IgD-negative memory B cell (primary cell): ENCODE results near the gene AOPEP. TPM values are rescaled to one million over a fixed set of nuclear protein-coding genes. Genes with fewer than 3 reads are reported as not detected.
"Not testable (repeated sequence)": the region's sequence is repeated elsewhere in the genome, so short reads cannot be mapped to it uniquely, and the experiment has no call there.

Experiments used
- H3K27ac Mint-ChIP-seq, 3 donors: one replicate each; pipeline ENCODE4 v1.8.0; 2020 to 2022; ENCODE audit warnings: mild to moderate bottlenecking in 3 of 3, mixed read lengths in 3 of 3, moderate library complexity in 1 of 3
- H3K27me3 Mint-ChIP-seq: one replicate; pipeline ENCODE4 v1.8.0; 2021; ENCODE audit warnings: mixed read lengths
- H3K36me3 Mint-ChIP-seq: one replicate; pipeline ENCODE4 v1.8.0; 2020; ENCODE audit warnings: mild to moderate bottlenecking, mixed read lengths
- H3K4me1 Mint-ChIP-seq, 3 donors: one replicate each; pipeline ENCODE4 v1.8.0; 2020 to 2022; ENCODE audit warnings: mixed read lengths in 3 of 3, mild to moderate bottlenecking in 1 of 3
- H3K4me3 Mint-ChIP-seq, 4 donors: one replicate each; pipeline ENCODE4 v1.8.0; 2020 to 2022; ENCODE audit warnings: mild to moderate bottlenecking in 4 of 4, mixed read lengths in 4 of 4, moderate library complexity in 3 of 4
- H3K9me3 Mint-ChIP-seq, 3 donors: one replicate each; pipeline ENCODE4 v1.8.0; 2020 to 2021; ENCODE audit warnings: mixed read lengths in 3 of 3, mild to moderate bottlenecking in 1 of 3
- polyA plus RNA-seq: library from polyadenylated mRNA; unstranded; fragments of 300-500 nt; fragmentation: Illumina TruSeq; gene quantifications from one replicate; pipeline ENCODE4 v1.2.3, GENCODE V29; 2021

Gene AOPEP
- polyA plus RNA-seq, 1 donor from 2014 or later = 4.5 TPM

- H3K9me3 Mint-ChIP-seq = no peaks in the 10 kb centered on the region
- peak overlapping the region in 1 of 3 donors; percentile 41 for H3K27ac Mint-ChIP-seq
Observed at GRCh38 chr9:94821098-94821887, 94.8 kb downstream of the AOPEP start.

GRCh38 chr9:94822273-94822672 is 95.8 kb downstream of the AOPEP start:
- peaks cover 16% of the 10 kb centered on the region for H3K36me3 Mint-ChIP-seq
- H3K9me3 Mint-ChIP-seq = no peaks in the 10 kb centered on the region
- no peak overlapping the region for H3K27ac Mint-ChIP-seq
- peaks cover 4 to 14% (median 12%) of the 10 kb centered on the region in 3 donors for H3K4me1 Mint-ChIP-seq
- no peaks in the 10 kb centered on the region for H3K27me3 Mint-ChIP-seq
- no peak overlapping the region for H3K4me3 Mint-ChIP-seq

More at GRCh38 chr9:94821098-94821887, 94.8 kb downstream of the AOPEP start:
- Mint-ChIP-seq H3K36me3 (peaks cover 18% of the 10 kb centered on the region), H3K4me1 (peaks cover 4 to 14% (median 12%) of the 10 kb centered on the region in 3 donors), H3K27me3 (no peaks in the 10 kb centered on the region), H3K4me3 (no peak overlapping the region)

GRCh38 chr9:94823710-94824109 is 97.2 kb downstream of the AOPEP start:
- Mint-ChIP-seq H3K27ac (no peak overlapping the region), H3K9me3 (no peaks in the 10 kb centered on the region), H3K4me3 (no peak overlapping the region), H3K4me1 (peaks cover 4 to 14% (median 12%) of the 10 kb centered on the region in 3 donors), H3K36me3 (peaks cover 14% of the 10 kb centered on the region), H3K27me3 (no peaks in the 10 kb centered on the region)

- H3K27me3 Mint-ChIP-seq = no peaks in the 10 kb centered on the region
- H3K9me3 Mint-ChIP-seq = no peaks in the 10 kb centered on the region
- H3K4me3 Mint-ChIP-seq = no peak overlapping the region
- peaks cover 8% of the 10 kb centered on the region for H3K36me3 Mint-ChIP-seq
- H3K27ac Mint-ChIP-seq = no peak overlapping the region
- H3K4me1 Mint-ChIP-seq = peaks cover 4 to 14% (median 12%) of the 10 kb centered on the region in 3 donors
Observed at GRCh38 chr9:94824411-94824810, 97.9 kb downstream of the AOPEP start.

- Mint-ChIP-seq H3K4me3 (no peak overlapping the region), H3K27me3 (no peaks in the 10 kb centered on the region), H3K4me1 (peaks cover 4 to 14% (median 12%) of the 10 kb centered on the region in 3 donors), H3K9me3 (no peaks in the 10 kb centered on the region), H3K27ac (no peak overlapping the region), H3K36me3 (peaks cover 10% of the 10 kb centered on the region)
Observed at GRCh38 chr9:94824913-94825610, 98.6 kb downstream of the AOPEP start.

GRCh38 chr9:94825611-94825958 is 99.1 kb downstream of the AOPEP start:
- Mint-ChIP-seq H3K36me3 (peaks cover 8% of the 10 kb centered on the region), H3K4me1 (peaks cover 4 to 12% (median 10%) of the 10 kb centered on the region in 3 donors), H3K4me3 (no peak overlapping the region), H3K27me3 (no peaks in the 10 kb centered on the region), H3K27ac (no peak overlapping the region), H3K9me3 (no peaks in the 10 kb centered on the region)

- Mint-ChIP-seq H3K27me3 (no peaks in the 10 kb centered on the region), H3K36me3 (peaks cover 8% of the 10 kb centered on the region), H3K4me1 (peaks cover 3 to 10% (median 9%) of the 10 kb centered on the region in 3 donors), H3K9me3 (no peaks in the 10 kb centered on the region), H3K4me3 (no peak overlapping the region), H3K27ac (no peak overlapping the region)
Observed at GRCh38 chr9:94826044-94826443, 99.5 kb downstream of the AOPEP start.

GRCh38 chr9:94826644-94827410 is 100.3 kb downstream of the AOPEP start:
- no peaks in the 10 kb centered on the region for H3K9me3 Mint-ChIP-seq
- H3K27ac Mint-ChIP-seq = no peak overlapping the region
- peaks cover 0 to 3% (median 2%) of the 10 kb centered on the region in 3 donors for H3K4me1 Mint-ChIP-seq
- peaks cover 11% of the 10 kb centered on the region for H3K36me3 Mint-ChIP-seq
- H3K27me3 Mint-ChIP-seq = no peaks in the 10 kb centered on the region
- H3K4me3 Mint-ChIP-seq = no peak overlapping the region

- Mint-ChIP-seq H3K4me3 (no peak overlapping the region), H3K9me3 (no peaks in the 10 kb centered on the region), H3K4me1 (no peaks in the 10 kb centered on the region), H3K36me3 (peaks cover 12% of the 10 kb centered on the region), H3K27me3 (no peaks in the 10 kb centered on the region), H3K27ac (peak overlapping the region in 1 of 3 donors; percentile 48)
Observed at GRCh38 chr9:94827584-94828304, 101.2 kb downstream of the AOPEP start.

- Mint-ChIP-seq H3K9me3 (no peaks in the 10 kb centered on the region), H3K27me3 (no peaks in the 10 kb centered on the region), H3K4me3 (no peak overlapping the region), H3K36me3 (peaks cover 10% of the 10 kb centered on the region), H3K27ac (peak overlapping the region in 1 of 3 donors; percentile 36), H3K4me1 (no peaks in the 10 kb centered on the region)
Observed at GRCh38 chr9:94829380-94830070, 103.0 kb downstream of the AOPEP start.

GRCh38 chr9:94830071-94830604 is 103.6 kb downstream of the AOPEP start:
- H3K36me3 Mint-ChIP-seq = peaks cover 13% of the 10 kb centered on the region
- H3K9me3 Mint-ChIP-seq, H3K4me1 Mint-ChIP-seq, H3K4me3 Mint-ChIP-seq, H3K27me3 Mint-ChIP-seq, H3K27ac Mint-ChIP-seq: not testable (repeated sequence)

GRCh38 chr9:94833802-94834201 is 107.3 kb downstream of the AOPEP start:
- Mint-ChIP-seq H3K9me3 (peaks cover 0 to 6% (median 0%) of the 10 kb centered on the region in 3 donors), H3K4me3 (no peak overlapping the region), H3K4me1 (no peaks in the 10 kb centered on the region), H3K27ac (no peak overlapping the region), H3K36me3 (peaks cover 17% of the 10 kb centered on the region), H3K27me3 (no peaks in the 10 kb centered on the region)

GRCh38 chr9:94837404-94837803 is 110.9 kb downstream of the AOPEP start:
- Mint-ChIP-seq H3K4me1 (no peaks in the 10 kb centered on the region), H3K4me3 (no peak overlapping the region), H3K27ac (no peak overlapping the region), H3K27me3 (no peaks in the 10 kb centered on the region), H3K36me3 (peaks cover 11% of the 10 kb centered on the region), H3K9me3 (peaks cover 0 to 13% (median 2%) of the 10 kb centered on the region in 3 donors)

- Mint-ChIP-seq H3K27ac (peak overlapping the region in 1 of 3 donors; percentile 55), H3K4me1 (peaks cover 0 to 3% (median 2%) of the 10 kb centered on the region in 3 donors), H3K27me3 (no peaks in the 10 kb centered on the region), H3K36me3 (peaks cover 13% of the 10 kb centered on the region), H3K4me3 (no peak overlapping the region), H3K9me3 (peaks cover 0 to 13% (median 2%) of the 10 kb centered on the region in 3 donors)
Observed at GRCh38 chr9:94839398-94839797, 112.9 kb downstream of the AOPEP start.
